GM12878 (cell line): ENCODE results near the gene RABL3.

Experiments
- ATF2 ChIP-seq: IDR thresholded peaks from 2 replicates; pipeline ENCODE4 v1.6.1; 2012; ENCODE audit warnings: low read length, inconsistent platforms
- CBX5 ChIP-seq: sonication (generic); IDR thresholded peaks from 2 replicates; pipeline ENCODE4 v1.6.1; 2016; ENCODE audit warnings: low read depth, moderate library complexity, mild to moderate bottlenecking, inconsistent platforms
- CHD2 ChIP-seq: IDR thresholded peaks from 2 replicates; pipeline ENCODE4 v1.6.1; 2011; ENCODE audit warnings: low read depth, low read length, improper control_type of control experiment, borderline replicate concordance
- CHD4 ChIP-seq: fragments of 200-600 bp; sonication (generic); IDR thresholded peaks from 2 replicates; pipeline ENCODE4 v1.6.1; 2016; ENCODE audit warnings: mild to moderate bottlenecking
- CTCF ChIP-seq, 3 experiments: IDR thresholded peaks in 2 of 3; conservative IDR thresholded peaks in 1 of 3; 2 replicates each; pipeline ENCODE4 v1.5.1; 2011; ENCODE audit warnings: low read depth in 3 of 3, low read length in 3 of 3, mild to moderate bottlenecking in 3 of 3, control low read depth in 2 of 3, moderate library complexity in 2 of 3, inconsistent platforms in 1 of 3, mixed read lengths in 1 of 3; ENCODE audit not compliant: control insufficient read depth in 2 of 3, insufficient read depth in 1 of 3; ENCODE audit errors: extremely low read depth in 1 of 3
- POLR2A ChIP-seq: IDR thresholded peaks from 2 replicates; pipeline ENCODE4 v1.6.1; 2011; ENCODE audit warnings: low read depth, mild to moderate bottlenecking, low read length
- RAD21 ChIP-seq: IDR thresholded peaks from 2 replicates; pipeline ENCODE4 v1.6.1; 2011; ENCODE audit warnings: mild to moderate bottlenecking, low read depth, low read length, moderate library complexity; ENCODE audit not compliant: insufficient read depth
- SUPT20H ChIP-seq: IDR thresholded peaks from 2 replicates; pipeline ENCODE4 v1.6.1; 2011; ENCODE audit warnings: low read depth, mild to moderate bottlenecking, low read length, moderate library complexity, borderline replicate concordance; ENCODE audit not compliant: control insufficient read depth
- USF2 ChIP-seq: IDR thresholded peaks from 2 replicates; pipeline ENCODE4 v1.6.1; 2011; ENCODE audit warnings: low read depth, low read length, improper control_type of control experiment, borderline replicate concordance
- ZNF24 ChIP-seq: fragments of 450-650 bp; IDR thresholded peaks from 2 replicates; pipeline ENCODE4 v1.6.1; 2017; ENCODE audit warnings: antibody characterized with exemption, mild to moderate bottlenecking
- ZNF274 ChIP-seq: IDR thresholded peaks from one replicate; pipeline ENCODE4 v1.8.0; 2011; ENCODE audit not compliant: insufficient read length, insufficient read depth

- TF ChIP-seq ATF2 (no peak), CHD4 (no peak), ZNF24 (no peak), CHD2 (no peak), POLR2A (no peak), SUPT20H (no peak), CTCF (IDR thresholded peaks at IDR 0.05 in 2 of 3, conservative IDR thresholded peaks at IDR 0.05 in 1 of 3; ENCODE audit: control insufficient read depth in 2 of 3, extremely low read depth in 1 of 3, insufficient read depth in 1 of 3, low read depth in 3 of 3, low read length in 3 of 3) (no peak), CBX5 (no peak), USF2 (no peak), RAD21 (no peak), ZNF274 (no peak)
These were observed 54.2 kb downstream of the RABL3 start for GRCh38 chr3:120688121-120688520.
